ENCODE measurements around the gene PKHD1. TPM values are rescaled to one million over a fixed set of nuclear protein-coding genes. Genes with fewer than 3 reads are reported as not detected.

PKHD1 gene
- total and polyA plus RNA-seq, 2 of the 13 experiments (the other 11 are each of a cell fraction or from before 2014, with no cell fraction given): 0.01 to 0.13 TPM

- no peak for ATAC-seq
- no peak overlapping the region for H3K4me2 ChIP-seq (ENCODE audit: low read depth, low read length)
- H3K4me1 ChIP-seq (ENCODE audit: insufficient read depth, low read length): no peaks in the 10 kb centered on the region
- H4K20me1 ChIP-seq (ENCODE audit: insufficient read depth, low read length): no peaks in the 10 kb centered on the region
- no peak overlapping the region for H3K27ac ChIP-seq (ENCODE audit: extremely low read length, insufficient read depth, low read length)
- BruUV-seq (replicated peaks): no TSS peak
- no peak overlapping the region for H3K9ac ChIP-seq (ENCODE audit: insufficient read depth, low read depth, low read length)
- FAIRE-seq: no peak
- WGBS (ENCODE audit: low lambda C conversion rate): 29% methylated on average over 3 of the region's 3 CpGs
- no peaks in the 10 kb centered on the region for H3K27me3 ChIP-seq (ENCODE audit: control insufficient read depth in 1 of 2, insufficient read depth in 2 of 2, low read length in 2 of 2)
- H3K4me3 ChIP-seq (replicated peaks in 1 of 3; ENCODE audit: insufficient read depth in 1 of 3, low read depth in 2 of 3, low read length in 3 of 3): no peak overlapping the region
- ChIA-PET CTCF (ENCODE audit: low intra/inter-chr PET ratio, low total read pairs) (no interaction called here), POLR2A (no interaction called here)
- no peaks in the 10 kb centered on the region for H3K79me2 ChIP-seq (ENCODE audit: insufficient read depth, low read length)
- no peak for DNase-seq (ENCODE audit: low spot score)
- intact Hi-C loops (cut with micrococcal nuclease; ENCODE audit: unreplicated experiment): no loop called here
- no peak overlapping the region for H2AFZ ChIP-seq (ENCODE audit: low read length)
- TF ChIP-seq SMARCE1 (IDR thresholded peaks at IDR 0.05; ENCODE audit: borderline replicate concordance): no peak
- TF ChIP-seq MLXIP (CRISPR knock-in tag; IDR thresholded peaks at IDR 0.05; ENCODE audit: borderline replicate concordance): no peak
- no peak for TF ChIP-seq ZNF138 (CRISPR knock-in tag; IDR thresholded peaks at IDR 0.05; ENCODE audit: low read depth)
- TF ChIP-seq ZNF891 (CRISPR knock-in tag; IDR thresholded peaks at IDR 0.05): no peak
- TF ChIP-seq RBM39 (IDR thresholded peaks at IDR 0.05; ENCODE audit: low read depth, low read length, poor library complexity, severe bottlenecking): no peak
- no peak for TF ChIP-seq ZNF451 (CRISPR knock-in tag; IDR thresholded peaks at IDR 0.05)
- TF ChIP-seq GABPA (IDR thresholded peaks at IDR 0.05; ENCODE audit: low read depth, low read length): no peak
- no peak for TF ChIP-seq GABPA (CRISPR knock-in tag; IDR thresholded peaks at IDR 0.05; ENCODE audit: low read depth)
- no peak for TF ChIP-seq RFX3 (CRISPR knock-in tag; IDR thresholded peaks at IDR 0.05)
- no peak for TF ChIP-seq ZNF335 (CRISPR knock-in tag; IDR thresholded peaks at IDR 0.05)
- TF ChIP-seq EZH2 (conservative IDR thresholded peaks at IDR 0.05; ENCODE audit: low read depth, low read length): no peak
- no peak for TF ChIP-seq CBX2 (IDR thresholded peaks at IDR 0.05; ENCODE audit: low read depth, low read length)
- TF ChIP-seq CBX2 (CRISPR knock-in tag; IDR thresholded peaks at IDR 0.05; ENCODE audit: low read depth): no peak
- no peak for TF ChIP-seq SALL2 (CRISPR knock-in tag; IDR thresholded peaks at IDR 0.05)
- TF ChIP-seq MEF2D (CRISPR knock-in tag; IDR thresholded peaks at IDR 0.05): no peak
- in situ Hi-C loops (cut with HindIII; ENCODE audit: extremely low pct_ligation_motif_present, low pct_unique_long_range_greater_than_20kb): no loop called here
- no peaks in the 10 kb centered on the region for H3K9me3 ChIP-seq (ENCODE audit: low read length)
- H3K36me3 ChIP-seq (replicated peaks in 1 of 2; ENCODE audit: control insufficient read depth in 1 of 2, insufficient read depth in 2 of 2, low read length in 2 of 2): no peaks in the 10 kb centered on the region
These were observed 156.8 kb downstream of the PKHD1 start for GRCh38 chr6:51930602-51931001.

All from HepG2 (cell line).